ENCODE results near the gene NOP10.

GRCh38 chr15:34297059-34297458, 45.9 kb downstream of the NOP10 start:
- TF ChIP-seq, protein P1, sequence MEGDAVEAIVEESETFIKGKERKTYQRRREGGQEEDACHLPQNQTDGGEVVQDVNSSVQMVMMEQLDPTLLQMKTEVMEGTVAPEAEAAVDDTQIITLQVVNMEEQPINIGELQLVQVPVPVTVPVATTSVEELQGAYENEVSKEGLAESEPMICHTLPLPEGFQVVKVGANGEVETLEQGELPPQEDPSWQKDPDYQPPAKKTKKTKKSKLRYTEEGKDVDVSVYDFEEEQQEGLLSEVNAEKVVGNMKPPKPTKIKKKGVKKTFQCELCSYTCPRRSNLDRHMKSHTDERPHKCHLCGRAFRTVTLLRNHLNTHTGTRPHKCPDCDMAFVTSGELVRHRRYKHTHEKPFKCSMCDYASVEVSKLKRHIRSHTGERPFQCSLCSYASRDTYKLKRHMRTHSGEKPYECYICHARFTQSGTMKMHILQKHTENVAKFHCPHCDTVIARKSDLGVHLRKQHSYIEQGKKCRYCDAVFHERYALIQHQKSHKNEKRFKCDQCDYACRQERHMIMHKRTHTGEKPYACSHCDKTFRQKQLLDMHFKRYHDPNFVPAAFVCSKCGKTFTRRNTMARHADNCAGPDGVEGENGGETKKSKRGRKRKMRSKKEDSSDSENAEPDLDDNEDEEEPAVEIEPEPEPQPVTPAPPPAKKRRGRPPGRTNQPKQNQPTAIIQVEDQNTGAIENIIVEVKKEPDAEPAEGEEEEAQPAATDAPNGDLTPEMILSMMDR (IDR thresholded peaks at IDR 0.05; ENCODE audit: low read length) = no peak
- no peak for TF ChIP-seq EZH2 (IDR thresholded peaks at IDR 0.05; ENCODE audit: borderline replicate concordance, low read length)
